Peyer's patch (tissue), 4 donors: Measurements from ENCODE around the gene TNFRSF19.

ENCODE experiments used
- CTCF ChIP-seq, 6 experiments: fragments of 450-650 bp in 4 of 6; fragments of 200-600 bp in 2 of 6; sonication (generic) in 1 of 6; IDR thresholded peaks; one replicate each; pipeline ENCODE4 v1.5.1; 2017 to 2019; ENCODE audit warnings: antibody characterized with exemption in 6 of 6, mild to moderate bottlenecking in 3 of 6, moderate library complexity in 1 of 6
- POLR2A ChIP-seq, 2 donors: fragments of 450-650 bp; IDR thresholded peaks; one replicate each; pipeline ENCODE4 v1.5.1; 2017; ENCODE audit warnings: antibody characterized with exemption in 2 of 2, mild to moderate bottlenecking in 2 of 2, moderate library complexity in 2 of 2

- no peak for TF ChIP-seq POLR2A (IDR thresholded peaks at IDR 0.05)
- TF ChIP-seq CTCF (IDR thresholded peaks at IDR 0.05): no peak
Observed at GRCh38 chr13:23715092-23715761, 145.0 kb downstream of the TNFRSF19 start.
